Heart right ventricle (tissue), 16 donors: ENCODE measurements around the gene RECQL5. TPM values are rescaled to one million over a fixed set of nuclear protein-coding genes. Genes with fewer than 3 reads are reported as not detected.

Experiments used
- ATAC-seq, 8 donors: fragments of 200-7000 bp; cut with Tn5 transposase; one replicate each; pipeline ENCODE4 v1.9.1; 2020; ENCODE audit warnings: mild to moderate bottlenecking in 8 of 8, moderate library complexity in 8 of 8, moderate number of reproducible peaks in 1 of 8
- DNase-seq, 2 donors: peaks; one replicate each; pipeline ENCODE4 v3.0.0-alpha.2; 2020
- H3K27ac ChIP-seq, 10 donors: fragments of 200-600 bp; sonication (generic) in 2 of 10; one replicate each; pipeline versions ENCODE4 v1.5.0 to v1.8.0; 2020 to 2022; ENCODE audit warnings: mild to moderate bottlenecking in 3 of 10
- H3K27me3 ChIP-seq, 7 donors: fragments of 200-600 bp; one replicate each; pipeline ENCODE4 v1.8.0; 2021 to 2022; ENCODE audit warnings: mild to moderate bottlenecking in 2 of 7
- H3K36me3 ChIP-seq, 9 donors: fragments of 200-600 bp; sonication (generic) in 1 of 9; one replicate each; pipeline versions ENCODE4 v1.5.0 to v1.8.0; 2020 to 2022; ENCODE audit warnings: mild to moderate bottlenecking in 2 of 9
- H3K4me1 ChIP-seq, 9 donors: fragments of 200-600 bp; sonication (generic) in 1 of 9; one replicate each; pipeline versions ENCODE4 v1.5.0 to v1.8.0; 2020 to 2022; ENCODE audit warnings: mild to moderate bottlenecking in 4 of 9
- H3K4me3 ChIP-seq, 10 donors: fragments of 200-600 bp; sonication (generic) in 2 of 10; one replicate each; pipeline versions ENCODE4 v1.5.0 to v1.8.0; 2020 to 2022; ENCODE audit warnings: mild to moderate bottlenecking in 7 of 10, moderate library complexity in 2 of 10
- H3K9me3 ChIP-seq, 11 donors: fragments of 200-600 bp in 10 of 11; sonication (generic) in 2 of 11; one replicate each; pipeline versions ENCODE4 v1.5.0 to v1.8.0; 2013 to 2022; ENCODE audit warnings: mild to moderate bottlenecking in 2 of 11, control low read depth in 1 of 11, moderate library complexity in 1 of 11
- CTCF ChIP-seq, 9 donors: fragments of 200-600 bp; sonication (generic) in 2 of 9; IDR thresholded peaks; one replicate each; pipeline versions ENCODE4 v1.5.0 to v1.8.0; 2021 to 2022; ENCODE audit warnings: antibody characterized with exemption in 9 of 9, mild to moderate bottlenecking in 5 of 9, moderate library complexity in 1 of 9
- WGBS, 2 donors: extraction: QIAGEN DNeasy Blood & Tissue Kit; methylation state at CpG; one replicate each; pipeline ENCODE4 v1.1.7; 2013; ENCODE audit warnings: inconsistent platforms in 1 of 2; 5-methylcytosine and 5-hydroxymethylcytosine counted together
- intact Hi-C, 10 donors: fragments of 100-400 bp; cut with DNase I; formaldehyde crosslinking; loops; one replicate each; pipeline versions ENCODE4 v1.11.1 to v1.14.2; 2022
- polyA plus RNA-seq, 2 donors: library from polyadenylated mRNA; stranded (reverse); fragments of 200-250 nt; gene quantifications; one replicate each; pipeline ENCODE4 v1.2.3, GENCODE V29; 2013
- total RNA-seq, 10 donors: library from RNA; stranded (reverse); fragmentation: NEBNext Ultra II Directional in 3 of 10; extraction: Animal tissue kit (Norgen Biotek cat#: 25700) in 3 of 10; gene quantifications; one replicate each; pipeline versions ENCODE4 v1.2.1 to v1.2.4, GENCODE V29; 2021 to 2023
- donor health status: Arrhythmogenic right ventricular cardiomyopathy.
- donor health status: ischemic (EF 13 %, LVEDD 7.1; RV severe dilation, severe dysfunction).
- donor health status: healthy with polysubstance abuse.
- donor health status: DM: no; HTN: yes; CAD: no.
- donor health status: DM: no; HTN: no; CAD: no.
- donor health status: ischemic (EF 25% LVEDD 6.9; RV normal size, moderate dysfunction).
- donor health status: ischemic (EF 25% LVEDD 5.7; RV mildly dilated, moderate dysfunction).
- donor health status: healthy.
- donor health status: DM: yes; HTN: yes; CAD: no.
- donor health status: Ischemic cardiomyopathy.
- donor health status: ischemic (EF 35%, LVEDD 5.7; RV mildly dilated, moderate dysfunction).
- donor health status: nonischemic (EF 11% LVEDD 7.7; RV severe dilation, severe dysfunction).
- donor health status: DM: yes; HTN: yes; CAD: no.
- donor health status: PGD.
- donor health status: ischemic (EF 29% LVEDD 5.4; RV normal size, mild dysfunction).
- donor health status: nonischemic (EF 23%, LVEDD 6.1; RV moderate dilation, normal function).

The RECQL5 gene
- total and polyA plus RNA-seq, 12 donors = 6.3 to 32.1 (median 10.7) TPM

- TF ChIP-seq CTCF (IDR thresholded peaks at IDR 0.05) = no peak
- ATAC-seq (no peak), DNase-seq (no peak)
- no peak overlapping the region for H3K4me3 ChIP-seq
- H3K36me3 ChIP-seq = peaks cover 0 to 72% (median 17%) of the 10 kb centered on the region in 9 donors
- H3K27me3 ChIP-seq = no peaks in the 10 kb centered on the region
- intact Hi-C loops = no loop called here
- WGBS, 2 donors = 78 to 85% methylated on average over 14 of the region's 14 CpGs
- peaks cover 11 to 30% (median 20%) of the 10 kb centered on the region in 9 donors for H3K4me1 ChIP-seq
- H3K9me3 ChIP-seq = no peaks in the 10 kb centered on the region
- H3K27ac ChIP-seq = no peak overlapping the region
These were observed 37.8 kb downstream of the RECQL5 start for GRCh38 chr17:75629157-75629556.

GRCh38 chr17:75628425-75628824, 38.5 kb downstream of the RECQL5 start:
- 91 to 93% methylated on average over 6 of the region's 6 CpGs for WGBS, 2 donors

GRCh38 chr17:75627094-75627493, 39.9 kb downstream of the RECQL5 start:
- no peak for ATAC-seq
- Histone ChIP-seq H3K4me1 (peaks cover 0 to 13% (median 1%) of the 10 kb centered on the region in 9 donors), H3K4me3 (no peak overlapping the region), H3K27me3 (no peaks in the 10 kb centered on the region), H3K36me3 (peaks cover 0 to 91% (median 17%) of the 10 kb centered on the region in 9 donors), H3K9me3 (no peaks in the 10 kb centered on the region), H3K27ac (no peak overlapping the region)
- intact Hi-C loops = no loop called here
- WGBS, 2 donors = 93% methylated on average over 10 of the region's 10 CpGs
- DNase-seq = no peak
- TF ChIP-seq CTCF (IDR thresholded peaks at IDR 0.05) = no peak

More at GRCh38 chr17:75628425-75628824, 38.5 kb downstream of the RECQL5 start:
- no peak for ATAC-seq
- no peak for TF ChIP-seq CTCF (IDR thresholded peaks at IDR 0.05)
- Histone ChIP-seq H3K36me3 (peaks cover 0 to 79% (median 17%) of the 10 kb centered on the region in 9 donors), H3K27me3 (no peaks in the 10 kb centered on the region), H3K27ac (no peak overlapping the region), H3K9me3 (no peaks in the 10 kb centered on the region), H3K4me3 (no peak overlapping the region), H3K4me1 (peaks cover 5 to 23% (median 13%) of the 10 kb centered on the region in 9 donors)
- intact Hi-C loops = no loop called here
- DNase-seq = no peak

- Histone ChIP-seq H3K4me1 (peaks cover 0 to 13% (median 0%) of the 10 kb centered on the region in 9 donors), H3K9me3 (no peaks in the 10 kb centered on the region), H3K36me3 (peaks cover 0 to 93% (median 17%) of the 10 kb centered on the region in 9 donors), H3K27me3 (no peaks in the 10 kb centered on the region), H3K4me3 (no peak overlapping the region), H3K27ac (no peak overlapping the region)
- intact Hi-C loops = no loop called here
- no peak for DNase-seq
- TF ChIP-seq CTCF (IDR thresholded peaks at IDR 0.05) = no peak
- peak in 1 of 8 donors; percentile 1 for ATAC-seq
- 73 to 80% methylated on average over 11 of the region's 11 CpGs for WGBS, 2 donors
These were observed 40.4 kb downstream of the RECQL5 start for GRCh38 chr17:75626496-75627038.
